GM12872 (cell line): Measurements from ENCODE around the gene CLDN1.

ENCODE experiments used
- TF ChIP-seq, protein P1 (sequence below): IDR thresholded peaks from 3 replicates; pipeline ENCODE4 v1.5.1; 2011; ENCODE audit warnings: low read depth, mild to moderate bottlenecking, low read length, moderate library complexity; ENCODE audit not compliant: insufficient read depth

CLDN1 gene

DNA sequence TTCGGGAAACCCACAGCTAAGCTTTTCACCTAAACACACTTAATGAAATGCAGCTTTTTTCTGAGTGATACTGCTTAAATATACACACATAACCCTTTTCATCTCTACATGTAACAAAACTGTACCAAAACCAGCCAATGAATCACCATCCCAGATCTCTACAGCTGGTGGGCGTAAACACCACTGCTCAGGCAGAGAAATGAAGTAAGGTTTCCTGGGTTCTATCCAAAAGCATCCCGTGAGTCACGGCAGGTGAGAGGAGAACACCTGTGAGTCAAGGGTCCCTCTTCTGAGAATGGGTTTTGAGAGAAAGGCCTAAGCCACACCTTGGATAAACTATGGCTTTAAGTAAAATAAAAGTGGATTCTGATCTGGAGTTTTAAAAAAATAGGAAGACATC lies 2.6 kb downstream of the CLDN1 start:
- TF ChIP-seq, protein P1, sequence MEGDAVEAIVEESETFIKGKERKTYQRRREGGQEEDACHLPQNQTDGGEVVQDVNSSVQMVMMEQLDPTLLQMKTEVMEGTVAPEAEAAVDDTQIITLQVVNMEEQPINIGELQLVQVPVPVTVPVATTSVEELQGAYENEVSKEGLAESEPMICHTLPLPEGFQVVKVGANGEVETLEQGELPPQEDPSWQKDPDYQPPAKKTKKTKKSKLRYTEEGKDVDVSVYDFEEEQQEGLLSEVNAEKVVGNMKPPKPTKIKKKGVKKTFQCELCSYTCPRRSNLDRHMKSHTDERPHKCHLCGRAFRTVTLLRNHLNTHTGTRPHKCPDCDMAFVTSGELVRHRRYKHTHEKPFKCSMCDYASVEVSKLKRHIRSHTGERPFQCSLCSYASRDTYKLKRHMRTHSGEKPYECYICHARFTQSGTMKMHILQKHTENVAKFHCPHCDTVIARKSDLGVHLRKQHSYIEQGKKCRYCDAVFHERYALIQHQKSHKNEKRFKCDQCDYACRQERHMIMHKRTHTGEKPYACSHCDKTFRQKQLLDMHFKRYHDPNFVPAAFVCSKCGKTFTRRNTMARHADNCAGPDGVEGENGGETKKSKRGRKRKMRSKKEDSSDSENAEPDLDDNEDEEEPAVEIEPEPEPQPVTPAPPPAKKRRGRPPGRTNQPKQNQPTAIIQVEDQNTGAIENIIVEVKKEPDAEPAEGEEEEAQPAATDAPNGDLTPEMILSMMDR, result no peak

DNA sequence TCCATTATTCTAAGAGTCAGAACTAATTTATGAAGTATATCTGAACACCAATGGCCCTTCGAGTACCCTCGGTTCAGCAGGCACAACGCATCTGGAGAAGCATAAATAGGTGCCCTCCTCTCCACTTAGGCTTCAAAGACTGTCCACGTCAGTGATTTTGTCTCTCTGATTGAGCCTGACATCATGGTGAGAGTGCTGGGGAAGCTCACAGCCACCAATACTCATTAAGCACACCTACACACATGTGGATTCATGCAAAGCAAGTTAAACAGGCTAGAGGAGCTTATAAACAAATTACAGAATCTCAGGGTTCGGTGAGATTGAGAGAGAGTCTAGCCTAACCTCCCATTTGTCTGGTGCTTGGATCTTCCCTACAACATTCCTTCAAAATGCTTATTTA lies 3.6 kb downstream of the CLDN1 start:
- TF ChIP-seq, protein P1, result no peak

DNA sequence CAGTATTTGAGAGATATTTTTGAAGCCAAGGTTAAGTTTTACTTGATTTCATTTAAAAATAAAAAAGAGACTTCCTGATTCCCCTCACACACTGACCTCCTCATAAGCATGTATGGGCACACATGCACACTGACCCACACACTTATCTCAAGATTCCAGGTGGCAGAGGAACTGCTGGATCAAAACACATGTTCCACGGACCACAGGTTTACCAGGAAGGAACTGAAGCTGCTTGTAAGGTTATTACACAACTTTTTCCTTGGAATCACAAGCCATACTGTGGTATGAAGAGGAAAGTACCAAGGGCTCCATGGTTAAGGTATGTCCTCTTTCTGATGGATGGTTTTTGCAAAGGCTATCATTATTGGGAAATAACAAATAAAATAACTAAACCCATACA lies 7.5 kb downstream of the CLDN1 start:
- TF ChIP-seq, protein P1, result no peak

DNA sequence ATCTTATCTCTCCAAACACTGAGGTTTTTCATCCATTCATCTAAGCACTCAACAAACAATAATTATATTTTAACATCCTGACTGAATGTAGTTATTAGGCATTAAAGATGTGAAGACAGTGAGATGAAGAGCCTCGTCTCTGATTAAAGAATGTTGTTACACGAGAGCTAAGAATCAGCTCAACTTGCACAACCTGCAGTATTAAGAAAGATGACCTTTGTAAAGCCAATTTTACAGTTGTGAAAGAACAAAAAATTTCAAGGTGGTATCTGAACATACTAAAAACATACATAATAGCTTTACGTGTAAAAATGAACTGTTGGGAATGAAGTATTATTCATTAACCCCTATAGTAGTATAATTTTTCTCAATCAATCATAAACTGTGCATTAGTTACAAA lies 12.8 kb downstream of the CLDN1 start:
- TF ChIP-seq, protein P1, result no peak

DNA sequence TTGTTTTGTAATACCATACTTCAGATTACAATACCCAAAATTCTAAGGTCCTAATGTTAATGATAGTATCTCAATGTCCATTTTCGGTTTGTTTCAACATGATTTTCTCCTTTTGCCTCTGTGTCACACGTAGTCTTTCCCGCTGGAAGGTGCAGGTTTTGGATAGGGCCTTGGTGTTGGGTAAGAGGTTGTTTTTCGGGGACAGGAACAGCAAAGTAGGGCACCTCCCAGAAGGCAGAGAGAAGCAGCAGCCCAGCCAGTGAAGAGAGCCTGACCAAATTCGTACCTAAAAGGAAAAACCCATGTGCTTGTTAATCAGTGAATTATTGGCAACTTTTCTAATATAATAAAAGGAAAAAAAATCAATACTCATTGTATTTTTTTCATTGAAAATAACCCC lies 14.1 kb downstream of the CLDN1 start:
- TF ChIP-seq, protein P1, result no peak

DNA sequence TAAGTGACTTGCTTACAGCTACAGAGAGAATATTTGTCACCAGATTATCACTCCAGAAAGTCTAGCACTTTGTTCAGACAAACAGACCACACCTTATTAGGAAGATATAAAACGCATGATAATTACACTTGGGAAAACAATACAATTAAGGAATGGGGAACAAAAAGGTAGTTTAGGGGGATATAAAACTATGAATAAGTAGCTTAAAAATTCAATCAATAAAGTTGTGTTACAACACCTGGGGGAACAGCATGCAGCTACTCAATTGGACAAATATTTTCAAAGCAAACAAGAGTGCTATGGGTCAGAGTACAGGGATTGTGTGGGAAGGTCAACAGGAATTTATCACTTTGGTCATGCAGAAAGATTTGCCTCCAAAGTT lies 15.1 kb downstream of the CLDN1 start:
- TF ChIP-seq, protein P1, result no peak

DNA sequence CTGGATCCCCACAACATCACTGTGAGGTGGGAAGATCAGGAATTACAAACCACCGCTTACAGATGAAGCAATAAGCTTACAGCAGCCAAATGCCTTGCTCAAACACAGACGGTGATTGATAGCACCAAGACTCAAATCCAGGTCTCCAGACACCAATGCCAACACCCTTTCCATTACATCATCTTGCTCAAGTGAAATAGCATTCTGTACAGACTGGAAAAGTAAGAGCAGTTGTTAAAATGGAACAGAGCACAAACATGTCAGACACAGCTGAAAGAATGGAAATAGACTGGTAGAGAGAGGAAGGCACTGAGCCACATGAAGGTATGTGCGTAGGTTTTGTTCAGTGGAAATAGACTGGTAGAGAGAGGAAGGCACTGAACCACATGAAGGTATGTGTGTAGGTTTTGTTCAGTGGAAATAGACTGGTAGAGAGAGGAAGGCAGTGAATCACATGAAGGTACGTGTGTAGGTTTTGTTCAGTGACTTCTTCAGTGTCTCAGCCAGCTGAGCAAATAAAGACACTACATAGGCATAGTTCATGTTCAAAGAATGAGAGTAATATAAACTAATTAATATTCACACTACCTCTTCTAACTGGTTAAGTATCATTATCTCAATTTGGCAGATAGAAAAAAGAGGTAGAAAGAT lies 15.6 kb downstream of the CLDN1 start:
- TF ChIP-seq, protein P1, result no peak
